ENCODE results near the gene AP5M1. TPM values are rescaled to one million over a fixed set of nuclear protein-coding genes. Genes with fewer than 3 reads are reported as not detected.
"Not testable (repeated sequence)": the region's sequence is repeated elsewhere in the genome, so short reads cannot be mapped to it uniquely, and the experiment has no call there.

AP5M1 gene
- total and polyA plus RNA-seq, 2 experiments from 2014 or later, result 35.6 to 37.4 TPM

DNA sequence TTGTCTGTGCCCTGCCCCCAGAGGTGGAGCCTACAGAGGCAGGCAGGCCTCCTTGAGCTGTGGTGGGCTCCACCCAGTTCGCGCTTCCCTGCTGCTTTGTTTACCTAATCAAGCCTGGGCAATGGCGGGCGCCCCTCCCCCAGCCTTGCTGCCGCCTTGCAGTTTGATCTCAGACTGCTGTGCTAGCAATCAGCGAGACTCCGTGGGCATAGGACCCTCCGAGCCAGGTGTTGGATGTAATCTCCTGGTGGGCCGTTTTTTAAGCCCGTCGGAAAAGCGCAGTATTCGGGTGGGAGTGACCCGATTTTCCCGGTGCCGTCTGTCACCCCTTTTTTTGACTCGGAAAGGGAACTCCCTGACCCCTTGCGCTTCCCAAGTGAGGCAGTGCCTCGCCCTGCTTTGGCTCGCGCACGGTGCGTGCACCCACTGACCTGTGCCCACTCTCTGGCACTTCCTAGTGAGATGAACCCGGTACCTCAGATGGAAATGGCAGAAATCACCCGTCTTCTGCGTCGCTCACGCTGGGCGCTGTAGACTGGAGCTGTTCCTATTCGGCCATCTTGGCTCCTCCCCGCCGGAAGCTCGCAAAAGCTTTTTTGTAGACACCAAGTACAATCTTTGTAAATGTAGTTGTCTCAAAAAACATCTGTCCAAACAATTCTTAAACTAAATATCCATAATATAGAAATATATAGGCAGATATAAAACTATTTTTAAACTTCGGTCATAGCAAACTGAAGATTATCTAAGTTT lies 75.0 kb downstream of the AP5M1 start:
- H3K27ac ChIP-seq; H3F3A ChIP-seq (ENCODE audit: insufficient read depth); H3K9me2 ChIP-seq (ENCODE audit: insufficient read depth); H3K4me2 ChIP-seq (ENCODE audit: unreplicated experiment); H3K4me1 ChIP-seq (ENCODE audit: insufficient read depth); H3K4me3 ChIP-seq; H3K79me2 ChIP-seq (ENCODE audit: insufficient read depth); H3K36me3 ChIP-seq (ENCODE audit: low read depth); H3K9ac ChIP-seq; H2AFZ ChIP-seq; DNase-seq; H3K27me3 ChIP-seq (replicated peaks; ENCODE audit: insufficient read depth); H3K9me3 ChIP-seq (ENCODE audit: low read depth); H4K20me1 ChIP-seq (ENCODE audit: insufficient read depth); in situ Hi-C loops (cut with MboI): not testable (repeated sequence)
- 68 to 71% methylated on average over 28 to 34 of the region's 34 CpGs for WGBS, 2 experiments (ENCODE audit: low coverage in 1 of 2, low lambda C conversion rate in 2 of 2, missing lambda C conversion rate in 2 of 2)

GRCh38 chr14:57345106-57345505 lies 76.3 kb downstream of the AP5M1 start:
- no peaks in the 10 kb centered on the region for H4K20me1 ChIP-seq (ENCODE audit: insufficient read depth)
- H2AFZ ChIP-seq, result no peak overlapping the region
- H3K9ac ChIP-seq, result no peak overlapping the region
- no peak overlapping the region for H3K27ac ChIP-seq
- peaks cover 7% of the 10 kb centered on the region for H3K4me1 ChIP-seq (ENCODE audit: insufficient read depth)
- in situ Hi-C loops (cut with MboI), result no loop called here
- H3K4me3 ChIP-seq, result no peak overlapping the region
- no peak overlapping the region for H3K4me2 ChIP-seq (ENCODE audit: unreplicated experiment)
- no peaks in the 10 kb centered on the region for H3K9me3 ChIP-seq (ENCODE audit: low read depth)
- 0 out of 2 replicates have a peak, but pooled peaks cover 6% of the 10 kb centered on the region for H3F3A ChIP-seq (ENCODE audit: insufficient read depth)
- no peaks in the 10 kb centered on the region for H3K79me2 ChIP-seq (ENCODE audit: insufficient read depth)
- no peaks in the 10 kb centered on the region for H3K36me3 ChIP-seq (ENCODE audit: low read depth)
- no peak for TF ChIP-seq EZH2phosphoT487 (IDR thresholded peaks at IDR 0.05; ENCODE audit: insufficient read depth, low read depth)
- no peak for TF ChIP-seq EZH2 (IDR thresholded peaks at IDR 0.05; ENCODE audit: insufficient read depth, poor library complexity, severe bottlenecking)
- no peaks in the 10 kb centered on the region for H3K9me2 ChIP-seq (ENCODE audit: insufficient read depth)
- H3K27me3 ChIP-seq (replicated peaks; ENCODE audit: insufficient read depth), result no peaks in the 10 kb centered on the region
- DNase-seq, result no peak
- 66 to 68% methylated on average over 9 of the region's 9 CpGs for WGBS, 2 experiments (ENCODE audit: low coverage in 1 of 2, low lambda C conversion rate in 2 of 2, missing lambda C conversion rate in 2 of 2)

- H3K4me1 ChIP-seq (ENCODE audit: insufficient read depth), result peaks cover 7% of the 10 kb centered on the region
- no peak overlapping the region for H2AFZ ChIP-seq
- no peaks in the 10 kb centered on the region for H3K9me3 ChIP-seq (ENCODE audit: low read depth)
- no peak for DNase-seq
- no peak overlapping the region for H3K4me2 ChIP-seq (ENCODE audit: unreplicated experiment)
- H3K27ac ChIP-seq, result no peak overlapping the region
- in situ Hi-C loops (cut with MboI), result no loop called here
- no peaks in the 10 kb centered on the region for H3K27me3 ChIP-seq (replicated peaks; ENCODE audit: insufficient read depth)
- TF ChIP-seq EZH2 (IDR thresholded peaks at IDR 0.05; ENCODE audit: insufficient read depth, poor library complexity, severe bottlenecking) (no peak), EZH2phosphoT487 (IDR thresholded peaks at IDR 0.05; ENCODE audit: insufficient read depth, low read depth) (no peak)
- no peaks in the 10 kb centered on the region for H4K20me1 ChIP-seq (ENCODE audit: insufficient read depth)
- no peak overlapping the region for H3K4me3 ChIP-seq
- 0 out of 2 replicates have a peak, but pooled peaks cover 6% of the 10 kb centered on the region for H3F3A ChIP-seq (ENCODE audit: insufficient read depth)
- no peak overlapping the region for H3K9ac ChIP-seq
- H3K9me2 ChIP-seq (ENCODE audit: insufficient read depth), result no peaks in the 10 kb centered on the region
- no peaks in the 10 kb centered on the region for H3K79me2 ChIP-seq (ENCODE audit: insufficient read depth)
- WGBS, 2 experiments (ENCODE audit: low coverage in 1 of 2, low lambda C conversion rate in 2 of 2, missing lambda C conversion rate in 2 of 2), result 35 to 43% methylated on average over 2 of the region's 2 CpGs
- H3K36me3 ChIP-seq (ENCODE audit: low read depth), result no peaks in the 10 kb centered on the region
These were observed 78.0 kb downstream of the AP5M1 start for GRCh38 chr14:57346741-57347140.

Other genes with a start within 250 kb of the AP5M1 start
- 58.6 and 71.5 TPM in 2 replicates for gene EXOC5, start 66 bp upstream of the AP5M1 start, total RNA-seq (2014; rRNA removed; shearing (Covaris generic))
- gene EXOC5, start 66 bp upstream of the AP5M1 start, polyA plus RNA-seq (2016; fragmentation: Nextera tagmentation; extraction: Ambion mirVana), result 74.7 and 79.8 TPM in 2 replicates
- 23.9 and 30.0 TPM in 2 replicates for gene NAA30, start 121.6 kb downstream of the AP5M1 start, total RNA-seq (2014; rRNA removed; shearing (Covaris generic))
- gene NAA30, start 121.6 kb downstream of the AP5M1 start, polyA plus RNA-seq (2016; fragmentation: Nextera tagmentation; extraction: Ambion mirVana), result 14.3 and 17.2 TPM in 2 replicates
- gene CCDC198, start 224.9 kb downstream of the AP5M1 start, total RNA-seq (2014; rRNA removed; shearing (Covaris generic)), result not detected in 2 replicates
- gene CCDC198, start 224.9 kb downstream of the AP5M1 start, polyA plus RNA-seq (2016; fragmentation: Nextera tagmentation; extraction: Ambion mirVana), result not detected in 2 replicates

Measured in GM23248 (cell line).